ENCODE measurements around the gene NDRG3.
"Not testable (repeated sequence)": the region's sequence is repeated elsewhere in the genome, so short reads cannot be mapped to it uniquely, and the experiment has no call there.

Gene NDRG3

GRCh38 chr20:36645998-36646397 lies 99.9 kb downstream of the NDRG3 start, which contains the start of gene SLA2:
SLA2 (minus strand) TSS chr20:36646196; CDS start chr20:36641335, 4,861 bp downstream.
- TF ChIP-seq, protein P1, sequence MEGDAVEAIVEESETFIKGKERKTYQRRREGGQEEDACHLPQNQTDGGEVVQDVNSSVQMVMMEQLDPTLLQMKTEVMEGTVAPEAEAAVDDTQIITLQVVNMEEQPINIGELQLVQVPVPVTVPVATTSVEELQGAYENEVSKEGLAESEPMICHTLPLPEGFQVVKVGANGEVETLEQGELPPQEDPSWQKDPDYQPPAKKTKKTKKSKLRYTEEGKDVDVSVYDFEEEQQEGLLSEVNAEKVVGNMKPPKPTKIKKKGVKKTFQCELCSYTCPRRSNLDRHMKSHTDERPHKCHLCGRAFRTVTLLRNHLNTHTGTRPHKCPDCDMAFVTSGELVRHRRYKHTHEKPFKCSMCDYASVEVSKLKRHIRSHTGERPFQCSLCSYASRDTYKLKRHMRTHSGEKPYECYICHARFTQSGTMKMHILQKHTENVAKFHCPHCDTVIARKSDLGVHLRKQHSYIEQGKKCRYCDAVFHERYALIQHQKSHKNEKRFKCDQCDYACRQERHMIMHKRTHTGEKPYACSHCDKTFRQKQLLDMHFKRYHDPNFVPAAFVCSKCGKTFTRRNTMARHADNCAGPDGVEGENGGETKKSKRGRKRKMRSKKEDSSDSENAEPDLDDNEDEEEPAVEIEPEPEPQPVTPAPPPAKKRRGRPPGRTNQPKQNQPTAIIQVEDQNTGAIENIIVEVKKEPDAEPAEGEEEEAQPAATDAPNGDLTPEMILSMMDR (IDR thresholded peaks at IDR 0.05; ENCODE audit: extremely low read depth, missing control alignments): no peak
- peak; percentile 69 for DNase-seq (ENCODE audit: low spot score)

- DNase-seq (ENCODE audit: low spot score): no peak
- TF ChIP-seq, protein P1 (IDR thresholded peaks at IDR 0.05; ENCODE audit: extremely low read depth, missing control alignments): no peak
Measured at GRCh38 chr20:36645353-36645752, 100.5 kb downstream of the NDRG3 start.

- DNase-seq (ENCODE audit: low spot score): no peak
- TF ChIP-seq, protein P1 (IDR thresholded peaks at IDR 0.05; ENCODE audit: extremely low read depth, missing control alignments): no peak
Measured at GRCh38 chr20:36644706-36645095, 101.2 kb downstream of the NDRG3 start.

GRCh38 chr20:36644032-36644705 lies 101.7 kb downstream of the NDRG3 start:
- DNase-seq (ENCODE audit: low spot score): no peak

DNA sequence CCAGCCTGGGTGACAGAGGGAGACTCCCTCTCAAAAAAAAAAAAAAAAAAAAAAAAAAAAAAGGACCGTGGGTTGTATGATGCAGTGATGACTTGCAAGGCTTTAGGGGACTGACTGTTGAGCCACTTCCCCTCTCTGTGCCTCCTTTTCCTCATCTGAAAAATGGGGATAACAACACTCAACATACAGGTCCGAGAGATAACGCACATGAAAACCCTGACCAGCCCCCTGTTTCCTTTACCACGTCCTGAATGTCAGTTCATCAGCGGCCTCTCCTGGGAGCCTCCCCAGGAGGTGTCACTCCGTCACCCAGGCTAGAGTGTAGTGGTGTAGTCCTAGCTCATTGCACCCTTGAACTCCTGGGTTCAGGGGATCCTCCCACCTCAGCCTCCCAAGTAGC lies 103.8 kb downstream of the NDRG3 start:
- no peak for DNase-seq (ENCODE audit: low spot score)
- TF ChIP-seq, protein P1 (IDR thresholded peaks at IDR 0.05; ENCODE audit: extremely low read depth, missing control alignments): no peak

More at GRCh38 chr20:36644032-36644705, 101.7 kb downstream of the NDRG3 start:
- TF ChIP-seq, protein P1 (IDR thresholded peaks at IDR 0.05; ENCODE audit: extremely low read depth, missing control alignments): no peak

DNA sequence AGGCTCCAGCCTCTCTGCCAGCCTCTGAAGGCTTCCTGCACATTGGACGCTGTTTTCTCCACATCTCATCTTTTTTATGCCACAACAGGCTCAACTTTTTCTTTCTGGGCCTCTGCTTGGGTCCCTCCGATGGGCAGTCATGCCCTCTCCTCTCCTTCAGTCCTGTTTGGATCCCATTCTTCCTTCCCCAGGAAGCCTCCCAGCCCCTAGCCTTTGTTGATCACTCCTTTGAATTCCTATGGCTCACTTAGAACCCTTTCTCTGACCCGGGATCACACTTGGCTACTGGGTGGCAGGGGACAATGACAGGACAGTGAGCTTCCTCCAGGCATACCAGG lies 104.4 kb downstream of the NDRG3 start:
- TF ChIP-seq, protein P1 (IDR thresholded peaks at IDR 0.05; ENCODE audit: extremely low read depth, missing control alignments): no peak
- DNase-seq (ENCODE audit: low spot score): no peak

DNA sequence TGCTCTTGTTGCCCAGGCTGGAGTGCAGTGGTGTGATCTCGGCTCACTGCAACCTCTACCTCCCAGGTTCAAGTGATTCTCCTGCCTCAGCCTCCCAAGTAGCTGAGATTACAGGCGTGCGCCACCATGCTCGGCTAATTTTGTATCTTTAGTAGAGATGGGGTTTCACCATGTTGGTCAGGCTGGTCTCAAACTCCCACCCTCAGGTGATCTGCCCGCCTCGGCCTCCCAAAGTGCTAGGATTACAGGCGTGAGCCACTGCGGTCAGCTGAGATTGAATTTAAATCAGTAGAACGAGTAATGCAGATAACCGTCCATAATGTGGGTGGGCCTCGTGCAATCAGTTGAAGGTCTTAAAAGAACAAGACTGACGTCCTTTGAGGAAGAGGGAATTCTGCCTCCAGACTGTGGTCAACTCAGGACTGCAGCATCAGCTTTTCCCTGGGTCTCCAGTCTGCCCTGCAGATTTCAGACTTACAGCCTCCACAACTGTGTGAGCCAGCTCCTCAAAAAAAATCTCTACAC lies 107.0 kb downstream of the NDRG3 start:
- DNase-seq (ENCODE audit: low spot score): not testable (repeated sequence)

- DNase-seq (ENCODE audit: low spot score): no peak
- TF ChIP-seq, protein P1 (IDR thresholded peaks at IDR 0.05; ENCODE audit: extremely low read depth, missing control alignments): no peak
Measured at GRCh38 chr20:36634342-36634741, 111.5 kb downstream of the NDRG3 start.
